ENCODE data around the gene PTK6. TPM values are rescaled to one million over a fixed set of nuclear protein-coding genes. Genes with fewer than 3 reads are reported as not detected.

Gene PTK6
- polyA plus RNA-seq (2013, experiment 1 of 2) = not detected
- polyA plus RNA-seq (2013, experiment 2 of 2) = not detected

- no peak for DNase-seq (ENCODE audit: low spot score)
- Histone ChIP-seq H3K23ac (ENCODE audit: low read depth, low read length, poor library complexity) (peak within 1 kb of the TSS; percentile 80), H3K4me1 (ENCODE audit: control insufficient read depth in 2 of 2, insufficient read depth in 1 of 2, low read depth in 1 of 2, low read length in 2 of 2) (peaks cover 16 to 21% of the 10 kb centered on the region in 2 donors), H2BK120ac (ENCODE audit: low read depth, low read length) (no peak within 1 kb of the TSS), H3K9ac (ENCODE audit: low read depth, low read length, poor library complexity) (peak within 1 kb of the TSS; percentile 81), H2AFZ (ENCODE audit: low read length) (peak within 1 kb of the TSS; percentile 84), H3K27me3 (ENCODE audit: control insufficient read depth in 3 of 3, insufficient read depth in 3 of 3, low read depth in 1 of 3, low read length in 3 of 3) (peaks cover 0 to 18% (median 0%) of the 10 kb centered on the region in 3 experiments), H3K4me2 (ENCODE audit: insufficient read depth, low read length, poor library complexity, severe bottlenecking) (peak within 1 kb of the TSS; percentile 45), H3K4ac (ENCODE audit: low read length) (peak within 1 kb of the TSS; percentile 76), H4K91ac (ENCODE audit: low read depth, low read length, poor library complexity) (no peak within 1 kb of the TSS), H4K8ac (ENCODE audit: low read depth, low read length) (peak within 1 kb of the TSS; percentile 43), H3K36me3 (replicated peaks in 1 of 2; ENCODE audit: control insufficient read depth in 2 of 2, insufficient read depth in 2 of 2, low read length in 2 of 2) (no peaks in the 10 kb centered on the region), H2BK15ac (ENCODE audit: low read length) (peak within 1 kb of the TSS; percentile 99), H2BK12ac (ENCODE audit: low read length) (peak within 1 kb of the TSS; percentile 100), H3K79me1 (ENCODE audit: low read depth, low read length) (no peaks in the 10 kb centered on the region), H3K18ac (ENCODE audit: low read length) (peak within 1 kb of the TSS; percentile 90), H3K9me3 (replicated peaks in 1 of 2; ENCODE audit: control insufficient read depth in 2 of 2, insufficient read depth in 1 of 2, low read depth in 1 of 2, low read length in 2 of 2) (peaks cover 0 to 1% of the 10 kb centered on the region in 2 donors), H3K27ac (replicated peaks; ENCODE audit: low read length) (no peak within 1 kb of the TSS), H2AK5ac (ENCODE audit: low read depth, low read length) (peak within 1 kb of the TSS; percentile 100), H3K14ac (ENCODE audit: low read length) (no peak within 1 kb of the TSS), H2BK5ac (ENCODE audit: low read length) (peak within 1 kb of the TSS; percentile 75), H3K4me3 (ENCODE audit: low read length in 2 of 2) (peak within 1 kb of the TSS in 1 of 2 donors; percentile 27)
- WGBS, 2 donors (ENCODE audit: extremely low coverage in 2 of 2, insufficient read length in 2 of 2, insufficient replicate concordance in 1 of 2) = no CpG with 5 or more reads among the region's 29 CpGs
Observed at GRCh38 chr20:63536997-63537524, at the start of gene PTK6. Gene PTK6, minus strand, starts transcription at chr20:63537376. Its CDS starts 62 bp downstream, at chr20:63537314.

- no peak overlapping the region for H3K4me3 ChIP-seq (ENCODE audit: low read length in 2 of 2)
- no peak overlapping the region for H4K91ac ChIP-seq (ENCODE audit: low read depth, low read length, poor library complexity)
- no peak overlapping the region for H4K8ac ChIP-seq (ENCODE audit: low read depth, low read length)
- peaks cover 13 to 40% of the 10 kb centered on the region in 2 donors for H3K36me3 ChIP-seq (replicated peaks in 1 of 2; ENCODE audit: control insufficient read depth in 2 of 2, insufficient read depth in 2 of 2, low read length in 2 of 2)
- WGBS, 2 donors (ENCODE audit: extremely low coverage in 2 of 2, insufficient read length in 2 of 2, insufficient replicate concordance in 1 of 2) = no CpG with 5 or more reads among the region's 17 CpGs
- H2AFZ ChIP-seq (ENCODE audit: low read length) = no peak overlapping the region
- no peak overlapping the region for H3K18ac ChIP-seq (ENCODE audit: low read length)
- H3K79me1 ChIP-seq (ENCODE audit: low read depth, low read length) = peaks cover 2% of the 10 kb centered on the region
- no peak overlapping the region for H3K9ac ChIP-seq (ENCODE audit: low read depth, low read length, poor library complexity)
- H3K14ac ChIP-seq (ENCODE audit: low read length) = no peak overlapping the region
- peaks cover 0 to 7% of the 10 kb centered on the region in 2 donors for H3K4me1 ChIP-seq (ENCODE audit: control insufficient read depth in 2 of 2, insufficient read depth in 1 of 2, low read depth in 1 of 2, low read length in 2 of 2)
- H3K4me2 ChIP-seq (ENCODE audit: insufficient read depth, low read length, poor library complexity, severe bottlenecking) = no peak overlapping the region
- no peak for DNase-seq (ENCODE audit: low spot score)
- H2BK12ac ChIP-seq (ENCODE audit: low read length) = no peak overlapping the region
- no peak overlapping the region for H3K27ac ChIP-seq (replicated peaks; ENCODE audit: low read length)
- no peak overlapping the region for H2BK5ac ChIP-seq (ENCODE audit: low read length)
- no peaks in the 10 kb centered on the region for H3K27me3 ChIP-seq (ENCODE audit: control insufficient read depth in 3 of 3, insufficient read depth in 3 of 3, low read depth in 1 of 3, low read length in 3 of 3)
- no peak overlapping the region for H2AK5ac ChIP-seq (ENCODE audit: low read depth, low read length)
- no peaks in the 10 kb centered on the region for H3K9me3 ChIP-seq (replicated peaks in 1 of 2; ENCODE audit: control insufficient read depth in 2 of 2, insufficient read depth in 1 of 2, low read depth in 1 of 2, low read length in 2 of 2)
- H2BK15ac ChIP-seq (ENCODE audit: low read length) = no peak overlapping the region
- no peak overlapping the region for H3K4ac ChIP-seq (ENCODE audit: low read length)
- H3K23ac ChIP-seq (ENCODE audit: low read depth, low read length, poor library complexity) = peak overlapping the region; percentile 85
- H2BK120ac ChIP-seq (ENCODE audit: low read depth, low read length) = no peak overlapping the region
Observed at GRCh38 chr20:63586797-63587196, 49.6 kb upstream of the PTK6 start.

GRCh38 chr20:63585616-63586565 is 48.7 kb upstream of the PTK6 start:
- H3K27ac ChIP-seq (replicated peaks; ENCODE audit: low read length) = no peak overlapping the region
- no peak overlapping the region for H4K8ac ChIP-seq (ENCODE audit: low read depth, low read length)
- H3K36me3 ChIP-seq (replicated peaks in 1 of 2; ENCODE audit: control insufficient read depth in 2 of 2, insufficient read depth in 2 of 2, low read length in 2 of 2) = peaks cover 11 to 32% of the 10 kb centered on the region in 2 donors
- H3K18ac ChIP-seq (ENCODE audit: low read length) = no peak overlapping the region
- no CpG with 5 or more reads among the region's 22 CpGs for WGBS, 2 donors (ENCODE audit: extremely low coverage in 2 of 2, insufficient read length in 2 of 2, insufficient replicate concordance in 1 of 2)
- no peak overlapping the region for H3K4ac ChIP-seq (ENCODE audit: low read length)
- peaks cover 2% of the 10 kb centered on the region for H3K79me1 ChIP-seq (ENCODE audit: low read depth, low read length)
- H2BK5ac ChIP-seq (ENCODE audit: low read length) = no peak overlapping the region
- no peak overlapping the region for H4K91ac ChIP-seq (ENCODE audit: low read depth, low read length, poor library complexity)
- no peak overlapping the region for H2BK12ac ChIP-seq (ENCODE audit: low read length)
- no peaks in the 10 kb centered on the region for H3K27me3 ChIP-seq (ENCODE audit: control insufficient read depth in 3 of 3, insufficient read depth in 3 of 3, low read depth in 1 of 3, low read length in 3 of 3)
- DNase-seq (ENCODE audit: low spot score) = no peak
- H3K4me3 ChIP-seq (ENCODE audit: low read length in 2 of 2) = no peak overlapping the region
- no peak overlapping the region for H3K9ac ChIP-seq (ENCODE audit: low read depth, low read length, poor library complexity)
- H3K14ac ChIP-seq (ENCODE audit: low read length) = no peak overlapping the region
- no peak overlapping the region for H2BK15ac ChIP-seq (ENCODE audit: low read length)
- no peak overlapping the region for H2BK120ac ChIP-seq (ENCODE audit: low read depth, low read length)
- H3K9me3 ChIP-seq (replicated peaks in 1 of 2; ENCODE audit: control insufficient read depth in 2 of 2, insufficient read depth in 1 of 2, low read depth in 1 of 2, low read length in 2 of 2) = no peaks in the 10 kb centered on the region
- H2AFZ ChIP-seq (ENCODE audit: low read length) = no peak overlapping the region
- peaks cover 0 to 7% of the 10 kb centered on the region in 2 donors for H3K4me1 ChIP-seq (ENCODE audit: control insufficient read depth in 2 of 2, insufficient read depth in 1 of 2, low read depth in 1 of 2, low read length in 2 of 2)
- H2AK5ac ChIP-seq (ENCODE audit: low read depth, low read length) = no peak overlapping the region
- no peak overlapping the region for H3K4me2 ChIP-seq (ENCODE audit: insufficient read depth, low read length, poor library complexity, severe bottlenecking)
- H3K23ac ChIP-seq (ENCODE audit: low read depth, low read length, poor library complexity) = peak overlapping the region; percentile 52

Data from neuronal stem cell (in vitro differentiated cells).